Measurements from ENCODE around the gene RB1.
"Not testable (repeated sequence)": the region's sequence is repeated elsewhere in the genome, so short reads cannot be mapped to it uniquely, and the experiment has no call there.

DNA sequence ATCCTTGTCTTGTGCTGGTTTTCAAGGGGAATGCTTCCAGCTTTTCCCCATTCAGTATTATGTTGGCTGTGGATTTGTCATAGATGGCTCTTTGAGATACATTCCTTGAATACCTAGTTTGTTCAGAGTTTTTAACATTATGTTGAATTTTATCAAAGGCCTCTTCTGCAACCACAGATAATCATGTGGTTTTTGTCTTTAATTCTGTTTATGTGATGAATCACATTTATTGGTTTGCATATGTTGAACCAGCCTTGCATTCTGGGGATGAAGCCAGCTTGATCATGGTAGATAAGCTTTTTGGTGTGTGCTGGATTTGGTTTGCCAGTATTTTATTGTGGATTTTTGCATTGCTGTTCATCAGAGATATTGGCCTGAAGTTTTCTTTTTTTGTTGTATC is 147.6 kb downstream of the RB1 start:
- not testable (repeated sequence) for TF ChIP-seq POLR2AphosphoS5, POLR2A (IDR thresholded peaks at IDR 0.05; ENCODE audit: low read depth, low read length)

Measured in GM12892 (cell line).